Endodermal cell (in vitro differentiated cells): ENCODE data around the gene NFIX. TPM values are rescaled to one million over a fixed set of nuclear protein-coding genes. Genes with fewer than 3 reads are reported as not detected.

ENCODE experiments used
- DNase-seq: peaks from one replicate; pipeline ENCODE4 v3.0.0-alpha.2; 2017
- H3K27ac ChIP-seq: 2 replicates; pipeline ENCODE4 v1.5.1; 2013; ENCODE audit warnings: mild to moderate bottlenecking, low read depth, low read length, moderate library complexity
- H3K27me3 ChIP-seq: 2 replicates; pipeline ENCODE4 v1.6.1; 2013; ENCODE audit warnings: mild to moderate bottlenecking, low read length, moderate library complexity; ENCODE audit not compliant: insufficient read depth, control insufficient read depth, poor library complexity, severe bottlenecking
- H3K36me3 ChIP-seq: 2 replicates; pipeline ENCODE4 v1.7.0; 2013; ENCODE audit warnings: mild to moderate bottlenecking, low read length, moderate library complexity; ENCODE audit not compliant: control insufficient read depth, insufficient read depth
- H3K4me1 ChIP-seq: one replicate; pipeline ENCODE4 v1.7.0; 2013; ENCODE audit warnings: low read length; ENCODE audit not compliant: control insufficient read depth, insufficient read depth
- H3K4me3 ChIP-seq: 2 replicates; pipeline ENCODE4 v1.5.1; 2013; ENCODE audit warnings: mild to moderate bottlenecking, low read length, moderate library complexity
- H3K9ac ChIP-seq: 2 replicates; pipeline ENCODE4 v1.6.1; 2013; ENCODE audit warnings: mild to moderate bottlenecking, low read length, moderate library complexity; ENCODE audit not compliant: poor library complexity, severe bottlenecking; ENCODE audit errors: extremely low read depth
- H3K9me3 ChIP-seq: 2 replicates; pipeline ENCODE4 v1.6.1; 2013; ENCODE audit warnings: mild to moderate bottlenecking, low read length, moderate library complexity; ENCODE audit not compliant: control insufficient read depth
- H3K27ac Mint-ChIP-seq: 2 replicates; pipeline ENCODE4 v1.8.0; 2020; ENCODE audit warnings: mixed read lengths
- H3K27me3 Mint-ChIP-seq: 2 replicates; pipeline ENCODE4 v1.8.0; 2021; ENCODE audit warnings: mild to moderate bottlenecking, mixed read lengths; ENCODE audit not compliant: insufficient read depth
- H3K36me3 Mint-ChIP-seq: 2 replicates; pipeline ENCODE4 v1.8.0; 2020; ENCODE audit warnings: low read depth, mixed read lengths
- H3K4me1 Mint-ChIP-seq: 2 replicates; pipeline ENCODE4 v1.8.0; 2020; ENCODE audit warnings: mixed read lengths
- H3K4me3 Mint-ChIP-seq: 2 replicates; pipeline ENCODE4 v1.8.0; 2020; ENCODE audit warnings: mild to moderate bottlenecking, moderate library complexity, mixed read lengths
- H3K9me3 Mint-ChIP-seq: 2 replicates; pipeline ENCODE4 v1.8.0; 2020; ENCODE audit warnings: mild to moderate bottlenecking, mixed read lengths
- CTCF ChIP-seq: fragments of 200-600 bp; sonication (generic); conservative IDR thresholded peaks from 2 replicates; pipeline ENCODE4 v1.5.0; 2021; ENCODE audit warnings: antibody characterized with exemption, mild to moderate bottlenecking
- WGBS, 2 experiments: methylation state at CpG; one replicate each; pipeline versions ENCODE4 v1.1.5 to v1.1.7; 2013; ENCODE audit warnings: missing lambda C conversion rate in 2 of 2, mixed read lengths in 1 of 2; ENCODE audit not compliant: insufficient coverage in 1 of 2, insufficient read length in 1 of 2; 5-methylcytosine and 5-hydroxymethylcytosine counted together
- total RNA-seq, 2 donors: library from RNA; stranded (reverse); fragmentation: NEBNext Ultra II Directional in 1 of 2; extraction: Animal tissue kit (Norgen Biotek cat#: 25700) in 1 of 2; gene quantifications; 2 replicates in 1 of 2; 3 replicates in 1 of 2; pipeline ENCODE4 v1.2.1, GENCODE V29; 2021

NFIX gene
- total RNA-seq, 2 donors from 2014 or later, result 0.22 to 0.40 TPM

- Histone ChIP-seq H3K36me3 (no peaks in the 10 kb centered on the region), H3K9me3 (no peaks in the 10 kb centered on the region), H3K4me3 (peak overlapping the region; percentile 63), H3K9ac (no peak overlapping the region), H3K27me3 (peaks cover 65% of the 10 kb centered on the region), H3K4me1 (peaks cover 16% of the 10 kb centered on the region), H3K27ac (no peak overlapping the region)
- DNase-seq, result peak; percentile 87
- H3K4me3 Mint-ChIP-seq, result peak overlapping the region; percentile 48
- H3K27ac Mint-ChIP-seq, result no peak overlapping the region
- no peaks in the 10 kb centered on the region for H3K9me3 Mint-ChIP-seq
- H3K4me1 Mint-ChIP-seq, result peaks cover 21% of the 10 kb centered on the region
- peaks cover 82% of the 10 kb centered on the region for H3K27me3 Mint-ChIP-seq
- TF ChIP-seq CTCF, result no peak
- 0 to 1% methylated on average over 7 to 25 of the region's 25 CpGs for WGBS, 2 experiments
- peaks cover 6% of the 10 kb centered on the region for H3K36me3 Mint-ChIP-seq
These were observed 100.1 kb downstream of the NFIX start for GRCh38 chr19:13095393-13095784.

GRCh38 chr19:13095934-13096927 is 101.0 kb downstream of the NFIX start:
- H3K4me3 Mint-ChIP-seq, result peak overlapping the region; percentile 48
- peaks cover 83% of the 10 kb centered on the region for H3K27me3 Mint-ChIP-seq
- peaks cover 6% of the 10 kb centered on the region for H3K36me3 Mint-ChIP-seq
- peak; percentile 69 for TF ChIP-seq CTCF
- Histone ChIP-seq H3K9me3 (no peaks in the 10 kb centered on the region), H3K4me1 (peaks cover 11% of the 10 kb centered on the region), H3K4me3 (peak overlapping the region; percentile 63), H3K27ac (no peak overlapping the region), H3K27me3 (peaks cover 74% of the 10 kb centered on the region), H3K9ac (no peak overlapping the region), H3K36me3 (no peaks in the 10 kb centered on the region)
- DNase-seq, result peak; percentile 92
- WGBS, 2 experiments, result 1 to 3% methylated on average over 28 to 42 of the region's 44 CpGs
- H3K9me3 Mint-ChIP-seq, result no peaks in the 10 kb centered on the region
- H3K4me1 Mint-ChIP-seq, result peaks cover 14% of the 10 kb centered on the region
- no peak overlapping the region for H3K27ac Mint-ChIP-seq

- H3K27ac Mint-ChIP-seq, result no peak overlapping the region
- no peaks in the 10 kb centered on the region for H3K9me3 ChIP-seq
- DNase-seq, result no peak
- peaks cover 82% of the 10 kb centered on the region for H3K27me3 ChIP-seq
- H3K4me1 ChIP-seq, result peaks cover 3% of the 10 kb centered on the region
- H3K9me3 Mint-ChIP-seq, result no peaks in the 10 kb centered on the region
- H3K27me3 Mint-ChIP-seq, result peaks cover 83% of the 10 kb centered on the region
- H3K9ac ChIP-seq, result no peak overlapping the region
- no peak overlapping the region for H3K4me3 Mint-ChIP-seq
- no peak overlapping the region for H3K27ac ChIP-seq
- H3K36me3 Mint-ChIP-seq, result peaks cover 6% of the 10 kb centered on the region
- no peak for TF ChIP-seq CTCF
- no peak overlapping the region for H3K4me3 ChIP-seq
- H3K4me1 Mint-ChIP-seq, result peaks cover 14% of the 10 kb centered on the region
- WGBS, 2 experiments, result 7 to 20% methylated on average over 2 to 12 of the region's 20 CpGs
- no peaks in the 10 kb centered on the region for H3K36me3 ChIP-seq
These were observed 101.8 kb downstream of the NFIX start for GRCh38 chr19:13097033-13097462.
